NCI-H2107 (cell line): Measurements from ENCODE around the gene TMEM9.

Experiments used
- DNase-seq: peaks from one replicate; lab custom pipeline; 2025; lab: John Stamatoyannopoulos, UW

The TMEM9 gene

GRCh38 chr1:201154389-201155165 is at the start of gene TMEM9:
Gene TMEM9, minus strand, starts transcription at chr1:201154474. Its CDS starts 551 bp downstream, at chr1:201153923.
- peak; percentile 97 for DNase-seq

- DNase-seq = no peak
These were observed 44.3 kb upstream of the TMEM9 start for GRCh38 chr1:201198598-201198997.

- DNase-seq = no peak
These were observed 39.8 kb upstream of the TMEM9 start for GRCh38 chr1:201194046-201194445.

- no peak for DNase-seq
These were observed 38.1 kb upstream of the TMEM9 start for GRCh38 chr1:201192261-201192788.

- DNase-seq = no peak
These were observed 37.5 kb upstream of the TMEM9 start for GRCh38 chr1:201191653-201192260.

- no peak for DNase-seq
These were observed 36.4 kb upstream of the TMEM9 start, which contains the start of gene IGFN1 for GRCh38 chr1:201190624-201191051. Gene IGFN1, plus strand, starts transcription at chr1:201190824. Its CDS starts 2,470 bp downstream, at chr1:201193294.

- DNase-seq = no peak
These were observed 35.7 kb upstream of the TMEM9 start for GRCh38 chr1:201190005-201190404.

- DNase-seq = no peak
These were observed 34.8 kb upstream of the TMEM9 start for GRCh38 chr1:201189085-201189484.

GRCh38 chr1:201186192-201186591 is 31.9 kb upstream of the TMEM9 start:
- DNase-seq = no peak

- DNase-seq = no peak
These were observed 31.4 kb upstream of the TMEM9 start for GRCh38 chr1:201185527-201186128.

GRCh38 chr1:201185123-201185453 is 30.8 kb upstream of the TMEM9 start:
- DNase-seq = no peak

- DNase-seq = peak; percentile 52
These were observed 30.2 kb upstream of the TMEM9 start for GRCh38 chr1:201184307-201185122.

- no peak for DNase-seq
These were observed 29.5 kb upstream of the TMEM9 start for GRCh38 chr1:201183753-201184152.

GRCh38 chr1:201183209-201183608 is 28.9 kb upstream of the TMEM9 start:
- DNase-seq = no peak

GRCh38 chr1:201181726-201182125 is 27.5 kb upstream of the TMEM9 start:
- no peak for DNase-seq

- no peak for DNase-seq
These were observed 27.0 kb upstream of the TMEM9 start for GRCh38 chr1:201181323-201181722.

- no peak for DNase-seq
These were observed 26.6 kb upstream of the TMEM9 start for GRCh38 chr1:201180901-201181300.

- DNase-seq = no peak
These were observed 25.9 kb upstream of the TMEM9 start for GRCh38 chr1:201180141-201180540.

- no peak for DNase-seq
These were observed 24.4 kb upstream of the TMEM9 start for GRCh38 chr1:201178718-201179117.

- DNase-seq = no peak
These were observed 22.7 kb upstream of the TMEM9 start for GRCh38 chr1:201176940-201177339.

- no peak for DNase-seq
These were observed 21.7 kb upstream of the TMEM9 start for GRCh38 chr1:201175820-201176500.
